ENCODE measurements around the gene CMTR1. TPM values are rescaled to one million over a fixed set of nuclear protein-coding genes. Genes with fewer than 3 reads are reported as not detected.

The CMTR1 gene
- polyA plus RNA-seq, 1 of the 3 experiments (the other 2 are of a cell fraction) = 19.8 TPM

GRCh38 chr6:37488476-37488875, 55.5 kb downstream of the CMTR1 start (continued):
- TF ChIP-seq RCOR1 (IDR thresholded peaks at IDR 0.05; ENCODE audit: low read length) (no peak), RXRA (IDR thresholded peaks at IDR 0.05; ENCODE audit: borderline replicate concordance, low read depth) (no peak), FOSL2 (IDR thresholded peaks at IDR 0.05; ENCODE audit: borderline replicate concordance, low read depth) (no peak)

- no peaks in the 10 kb centered on the region; the same call in 1 of the 2 replicates for H3K79me2 ChIP-seq (ENCODE audit: insufficient read depth)
These were observed 56.8 kb downstream of the CMTR1 start for GRCh38 chr6:37489697-37490336.

More at GRCh38 chr6:37489697-37490336, 56.8 kb downstream of the CMTR1 start:
- Histone ChIP-seq H3K36me3 (replicated peaks in 1 of 2; ENCODE audit: control insufficient read depth in 1 of 2, insufficient read depth in 2 of 2, low read length in 1 of 2) (peaks cover 0 to 2% of the 10 kb centered on the region in 2 experiments), H3K9me3 (no peaks in the 10 kb centered on the region), H3K9me2 (no peaks in the 10 kb centered on the region), H3K27ac (ENCODE audit: low read depth in 2 of 2, low read length in 1 of 2) (peak overlapping the region in 1 of 2 experiments; percentile 99; a peak in 2 of 4 replicates), H3K9ac (no peak overlapping the region), H2AFZ (ENCODE audit: low read depth) (no peak overlapping the region), H3K4me3 (ENCODE audit: low read depth in 2 of 2, low read length in 1 of 2) (no peak overlapping the region), H3K4me2 (no peak overlapping the region), H3K27me3 (ENCODE audit: insufficient read depth) (no peaks in the 10 kb centered on the region), H3F3A (replicated peaks; ENCODE audit: insufficient read depth) (no peaks in the 10 kb centered on the region), H4K20me1 (ENCODE audit: insufficient read depth) (no peaks in the 10 kb centered on the region), H3K4me1 (ENCODE audit: control insufficient read depth in 1 of 2, insufficient read depth in 2 of 2, low read depth in 1 of 2, low read length in 1 of 2) (peaks cover 0 to 72% of the 10 kb centered on the region in 2 experiments; a peak in 2 of 4 replicates)
- peak; percentile 68 for DNase-seq
- TF ChIP-seq NFIC (IDR thresholded peaks at IDR 0.05; ENCODE audit: borderline replicate concordance) (no peak), EP300 (IDR thresholded peaks at IDR 0.05; ENCODE audit: borderline replicate concordance in 1 of 2, low read depth in 1 of 2, low read length in 1 of 2) (peak in 1 of 2 experiments; percentile 12; a peak in 1 of 4 replicates), ZBTB33 (IDR thresholded peaks at IDR 0.05; ENCODE audit: borderline replicate concordance, low read depth) (no peak), CTCF (IDR thresholded peaks at IDR 0.05) (peak; percentile 34), SMC3 (IDR thresholded peaks at IDR 0.05; ENCODE audit: low read depth, low read length) (peak; percentile 21; the same call in 1 of the 2 replicates), USF1 (IDR thresholded peaks at IDR 0.05; ENCODE audit: borderline replicate concordance, low read depth) (no peak), POLR2AphosphoS5 (IDR thresholded peaks at IDR 0.05; ENCODE audit: low read depth, low read length) (no peak), REST (IDR thresholded peaks at IDR 0.05; ENCODE audit: low read depth, low read length) (no peak), NRF1 (IDR thresholded peaks at IDR 0.05; ENCODE audit: low read depth, low read length) (no peak), GABPA (IDR thresholded peaks at IDR 0.05; ENCODE audit: low read depth) (no peak)
- ChIA-PET CTCF (interaction anchor here (0.9 to 10.8 kb wide), 7 partner anchors 35 to 217 kb away, joined by 3 to 116 read pairs (median 6); no protein-coding TSS in a partner anchor), POLR2A (interaction anchor here (1.1 kb wide), 1 partner anchor 96 kb away, joined by 4 read pairs; no protein-coding TSS in a partner anchor)
- WGBS (ENCODE audit: low lambda C conversion rate) = 45% methylated on average over 6 of the region's 10 CpGs

All from SK-N-SH (cell line).